Skeletal muscle satellite cell (primary cell): Measurements from ENCODE around the gene MED27. TPM values are rescaled to one million over a fixed set of nuclear protein-coding genes. Genes with fewer than 3 reads are reported as not detected.

ENCODE experiments used
- H3K27me3 ChIP-seq: 2 replicates; pipeline ENCODE4 v1.7.0; 2013; ENCODE audit warnings: low read length; ENCODE audit not compliant: control insufficient read depth, insufficient read depth
- H3K36me3 ChIP-seq: 2 replicates; pipeline ENCODE4 v1.7.0; 2013; ENCODE audit warnings: mild to moderate bottlenecking, control low read depth, low read length; ENCODE audit not compliant: insufficient read depth
- H3K4me1 ChIP-seq: 2 replicates; pipeline ENCODE4 v1.7.0; 2013; ENCODE audit warnings: low read length; ENCODE audit not compliant: control insufficient read depth, insufficient read depth
- H3K4me2 ChIP-seq: 2 replicates; pipeline ENCODE4 v1.7.0; 2013; ENCODE audit warnings: mild to moderate bottlenecking, low read length
- H3K4me3 ChIP-seq: 2 replicates; pipeline ENCODE4 v1.7.0; 2013; ENCODE audit warnings: low read length
- H3K9ac ChIP-seq: 2 replicates; pipeline ENCODE4 v1.7.0; 2013; ENCODE audit warnings: mild to moderate bottlenecking, low read depth, low read length, moderate library complexity
- H3K9me3 ChIP-seq: replicated peaks from 2 replicates; pipeline ENCODE4 v1.7.0; 2013; ENCODE audit warnings: mild to moderate bottlenecking, control low read depth, low read length
- total RNA-seq: library from RNA; depleted of rRNA; stranded (reverse); fragments of >200 nt; gene quantifications from 2 replicates; pipeline ENCODE4 v1.2.3, GENCODE V29; 2012; rRNA removed

MED27 gene, protein sequence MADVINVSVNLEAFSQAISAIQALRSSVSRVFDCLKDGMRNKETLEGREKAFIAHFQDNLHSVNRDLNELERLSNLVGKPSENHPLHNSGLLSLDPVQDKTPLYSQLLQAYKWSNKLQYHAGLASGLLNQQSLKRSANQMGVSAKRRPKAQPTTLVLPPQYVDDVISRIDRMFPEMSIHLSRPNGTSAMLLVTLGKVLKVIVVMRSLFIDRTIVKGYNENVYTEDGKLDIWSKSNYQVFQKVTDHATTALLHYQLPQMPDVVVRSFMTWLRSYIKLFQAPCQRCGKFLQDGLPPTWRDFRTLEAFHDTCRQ
- total RNA-seq = 26.1 and 32.3 TPM in 2 replicates

- Histone ChIP-seq H3K9ac (peak within 1 kb of the TSS; percentile 91), H3K4me3 (peak within 1 kb of the TSS; percentile 88), H3K4me2 (peak within 1 kb of the TSS; percentile 83), H3K4me1 (peaks cover 25% of the 10 kb centered on the region), H3K9me3 (no peaks in the 10 kb centered on the region), H3K27me3 (no peaks in the 10 kb centered on the region), H3K36me3 (peaks cover 19% of the 10 kb centered on the region)
Measured at GRCh38 chr9:132079391-132080091, at the start of gene MED27. Gene MED27, minus strand, starts transcription at chr9:132079867. Its CDS starts 23 bp downstream, at chr9:132079844.

DNA sequence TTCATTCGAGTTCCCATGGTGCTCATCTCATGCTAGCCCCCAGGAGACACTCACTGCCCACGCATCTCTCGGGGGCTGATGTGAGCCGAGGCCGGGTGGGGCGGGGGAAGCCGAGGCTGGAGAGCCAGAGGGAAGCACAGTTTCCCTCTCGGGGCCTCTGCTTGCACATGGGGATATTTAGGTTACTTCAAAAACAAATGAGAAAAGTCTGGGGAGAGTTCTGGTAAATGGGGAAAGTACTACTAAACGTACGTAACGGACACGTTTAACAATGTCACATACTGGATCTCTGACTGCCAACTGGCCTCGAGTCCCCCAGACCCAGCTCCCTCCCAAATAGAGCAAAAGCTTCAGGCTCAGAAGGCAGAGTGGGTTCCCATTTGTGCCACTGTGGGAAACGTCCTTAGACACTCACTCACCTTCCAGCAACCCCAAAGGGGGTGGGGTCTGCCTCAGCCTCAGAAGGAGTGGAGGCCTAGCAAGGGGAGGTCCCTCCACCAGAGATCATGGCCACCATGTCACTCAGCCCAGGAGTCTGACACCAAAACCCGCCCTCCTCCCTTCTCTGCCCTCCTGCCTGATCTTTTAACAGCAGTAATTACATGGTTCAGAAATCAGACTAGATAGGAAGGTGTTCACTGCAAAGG, 48.3 kb upstream of the MED27 start:
- H3K4me1 ChIP-seq = no peaks in the 10 kb centered on the region
- H3K4me3 ChIP-seq = no peak overlapping the region
- H3K36me3 ChIP-seq = no peaks in the 10 kb centered on the region
- H3K4me2 ChIP-seq = no peak overlapping the region
- peaks cover 87% of the 10 kb centered on the region for H3K27me3 ChIP-seq
- H3K9me3 ChIP-seq = no peaks in the 10 kb centered on the region
- no peak overlapping the region for H3K9ac ChIP-seq

GRCh38 chr9:132126680-132127236, 47.1 kb upstream of the MED27 start:
- Histone ChIP-seq H3K4me3 (no peak overlapping the region), H3K9me3 (no peaks in the 10 kb centered on the region), H3K36me3 (no peaks in the 10 kb centered on the region), H3K9ac (no peak overlapping the region), H3K4me2 (no peak overlapping the region), H3K27me3 (peaks cover 91% of the 10 kb centered on the region), H3K4me1 (no peaks in the 10 kb centered on the region)

DNA sequence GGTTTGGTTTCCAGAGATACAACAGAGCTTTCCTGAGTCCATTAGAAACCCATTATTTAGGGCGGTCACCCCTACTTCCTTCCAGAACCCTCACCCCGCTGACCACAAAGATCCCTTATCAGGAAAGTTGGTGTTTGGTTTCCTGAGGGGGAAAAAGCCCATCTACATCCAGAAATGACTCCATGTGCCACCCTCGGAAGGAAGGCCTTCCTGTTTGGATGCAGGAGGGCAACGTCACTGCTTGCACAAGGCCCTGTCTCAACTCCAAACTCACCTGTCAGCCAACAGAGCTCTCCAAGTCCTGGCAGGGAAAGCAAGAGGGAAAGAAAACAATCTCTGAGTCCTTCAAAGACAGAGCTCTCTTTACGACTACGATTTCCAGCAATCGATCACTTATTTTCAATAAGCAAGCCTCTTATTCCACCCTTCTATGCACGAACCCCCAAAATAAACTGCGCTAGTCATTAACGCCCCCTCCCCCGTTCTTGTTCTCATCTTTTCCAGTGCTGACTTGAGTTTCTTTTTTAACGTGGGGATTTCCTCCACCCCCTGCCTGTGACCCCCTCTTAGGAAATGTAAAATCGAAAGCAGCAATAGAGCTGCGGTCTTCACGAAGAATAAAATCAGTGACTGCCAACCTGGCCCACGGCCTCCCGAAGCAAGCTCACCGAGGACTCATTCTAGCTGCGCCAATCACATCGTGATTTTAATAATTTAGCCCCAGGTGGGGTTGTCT, 46.4 kb upstream of the MED27 start:
- H3K27me3 ChIP-seq = peaks cover 91% of the 10 kb centered on the region
- H3K4me3 ChIP-seq = no peak overlapping the region
- H3K4me1 ChIP-seq = no peaks in the 10 kb centered on the region
- H3K36me3 ChIP-seq = no peaks in the 10 kb centered on the region
- H3K9me3 ChIP-seq = no peaks in the 10 kb centered on the region
- H3K9ac ChIP-seq = no peak overlapping the region
- H3K4me2 ChIP-seq = no peak overlapping the region

DNA sequence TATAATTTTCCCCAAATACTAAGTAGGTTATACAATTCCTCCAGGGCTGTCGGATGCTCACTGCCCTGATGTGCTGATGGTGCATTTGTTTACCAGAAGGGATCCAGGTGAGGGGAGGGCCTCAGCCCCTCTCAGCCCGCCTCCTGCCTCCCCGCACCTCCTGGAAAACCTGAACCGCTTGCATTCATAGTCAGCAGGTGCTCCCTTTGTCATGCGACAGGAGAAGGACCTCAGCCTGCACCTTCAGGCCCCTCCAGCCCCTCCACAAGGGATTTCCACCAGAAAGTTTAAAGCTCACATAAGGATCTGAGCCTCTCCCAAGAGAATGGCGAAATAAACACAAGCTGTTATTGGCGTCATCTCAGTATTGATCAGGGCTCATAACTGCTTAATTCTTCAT, 45.7 kb upstream of the MED27 start:
- H3K4me3 ChIP-seq = no peak overlapping the region
- no peak overlapping the region for H3K4me2 ChIP-seq
- H3K4me1 ChIP-seq = no peaks in the 10 kb centered on the region
- H3K9me3 ChIP-seq = no peaks in the 10 kb centered on the region
- no peaks in the 10 kb centered on the region for H3K36me3 ChIP-seq
- no peak overlapping the region for H3K9ac ChIP-seq
- H3K27me3 ChIP-seq = peaks cover 91% of the 10 kb centered on the region

GRCh38 chr9:132124800-132125199, 45.1 kb upstream of the MED27 start:
- no peak overlapping the region for H3K4me2 ChIP-seq
- no peak overlapping the region for H3K4me3 ChIP-seq
- H3K4me1 ChIP-seq = no peaks in the 10 kb centered on the region
- H3K27me3 ChIP-seq = peaks cover 92% of the 10 kb centered on the region
- H3K9me3 ChIP-seq = no peaks in the 10 kb centered on the region
- no peak overlapping the region for H3K9ac ChIP-seq
- no peaks in the 10 kb centered on the region for H3K36me3 ChIP-seq

DNA sequence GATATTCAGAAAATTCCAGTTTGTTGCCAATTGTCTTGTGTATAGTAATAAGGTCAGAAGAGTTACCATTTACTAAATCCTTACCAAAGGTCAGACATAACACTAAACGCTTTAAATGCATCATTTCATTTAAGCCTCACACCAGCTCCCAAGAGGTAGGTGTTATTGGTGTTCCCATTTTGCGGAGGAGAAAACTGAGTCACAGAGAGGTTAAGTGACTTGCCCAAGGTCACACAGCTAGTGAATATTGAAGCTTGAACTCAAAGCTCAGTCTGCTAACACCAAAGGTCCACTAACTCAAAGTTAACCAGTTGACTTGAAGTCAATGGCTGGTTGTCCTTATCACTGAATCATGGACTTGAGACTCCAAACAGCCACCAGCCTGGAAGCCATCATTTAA, 41.4 kb upstream of the MED27 start:
- no peak overlapping the region for H3K4me2 ChIP-seq
- peaks cover 95% of the 10 kb centered on the region for H3K27me3 ChIP-seq
- H3K4me1 ChIP-seq = no peaks in the 10 kb centered on the region
- H3K36me3 ChIP-seq = no peaks in the 10 kb centered on the region
- H3K4me3 ChIP-seq = no peak overlapping the region
- H3K9me3 ChIP-seq = no peaks in the 10 kb centered on the region
- H3K9ac ChIP-seq = no peak overlapping the region

DNA sequence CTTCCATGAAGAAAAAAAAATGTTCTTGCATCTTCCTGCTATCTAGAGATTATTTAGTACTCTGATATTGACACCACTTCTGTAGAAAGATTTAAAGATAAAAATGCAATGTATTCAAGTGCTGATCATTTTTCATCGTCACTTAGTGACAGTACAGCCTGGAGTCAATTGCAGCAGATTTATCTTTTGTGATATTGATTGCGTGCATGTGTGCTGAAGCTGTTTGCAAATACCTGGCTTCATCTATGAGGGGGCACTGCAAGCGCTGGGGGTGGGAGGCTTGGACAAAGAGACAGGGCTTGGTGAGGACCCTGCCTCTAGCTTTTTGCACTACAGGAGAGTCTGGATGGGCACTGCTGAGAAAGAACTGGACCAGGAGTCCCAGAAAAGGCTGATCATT, 38.0 kb upstream of the MED27 start:
- Histone ChIP-seq H3K4me2 (no peak overlapping the region), H3K4me1 (no peaks in the 10 kb centered on the region), H3K9ac (no peak overlapping the region), H3K9me3 (no peaks in the 10 kb centered on the region), H3K27me3 (peaks cover 78% of the 10 kb centered on the region), H3K36me3 (no peaks in the 10 kb centered on the region), H3K4me3 (no peak overlapping the region)

- Histone ChIP-seq H3K4me1 (no peaks in the 10 kb centered on the region), H3K36me3 (no peaks in the 10 kb centered on the region), H3K4me3 (no peak overlapping the region), H3K9ac (no peak overlapping the region), H3K4me2 (no peak overlapping the region), H3K27me3 (peaks cover 74% of the 10 kb centered on the region), H3K9me3 (no peaks in the 10 kb centered on the region)
Measured at GRCh38 chr9:132116583-132116982, 36.9 kb upstream of the MED27 start.

DNA sequence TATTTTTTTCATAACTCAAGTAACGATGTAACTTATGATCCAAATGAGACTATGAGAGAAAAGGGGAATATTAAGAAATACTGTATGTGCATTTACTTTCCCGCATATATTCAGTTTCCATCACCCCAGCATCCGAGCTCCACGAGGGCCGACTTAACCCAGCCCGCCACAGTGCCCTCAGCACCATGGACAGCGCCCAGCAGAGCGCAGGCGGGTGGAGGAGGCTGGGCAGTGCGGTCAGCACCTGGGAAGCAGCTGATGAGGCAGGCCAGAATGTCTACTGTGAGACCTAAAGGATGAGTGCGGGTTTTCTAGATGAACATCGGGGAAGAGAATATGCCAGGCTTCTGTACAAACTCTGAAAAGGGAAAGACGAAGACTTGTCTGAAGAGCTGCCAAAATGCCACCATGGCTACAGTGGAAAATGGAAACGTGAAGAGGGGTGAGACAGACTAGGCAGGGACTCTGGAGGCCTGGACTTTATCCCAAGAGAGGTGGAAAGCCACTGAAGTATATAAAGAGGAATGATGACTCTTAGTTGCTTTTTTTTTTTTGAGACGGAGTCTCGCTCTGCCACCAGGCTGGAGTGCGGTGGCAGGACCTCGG, 34.5 kb upstream of the MED27 start:
- Histone ChIP-seq H3K4me3 (no peak overlapping the region), H3K36me3 (no peaks in the 10 kb centered on the region), H3K9ac (no peak overlapping the region), H3K9me3 (no peaks in the 10 kb centered on the region), H3K4me1 (no peaks in the 10 kb centered on the region), H3K27me3 (peaks cover 69% of the 10 kb centered on the region), H3K4me2 (no peak overlapping the region)

DNA sequence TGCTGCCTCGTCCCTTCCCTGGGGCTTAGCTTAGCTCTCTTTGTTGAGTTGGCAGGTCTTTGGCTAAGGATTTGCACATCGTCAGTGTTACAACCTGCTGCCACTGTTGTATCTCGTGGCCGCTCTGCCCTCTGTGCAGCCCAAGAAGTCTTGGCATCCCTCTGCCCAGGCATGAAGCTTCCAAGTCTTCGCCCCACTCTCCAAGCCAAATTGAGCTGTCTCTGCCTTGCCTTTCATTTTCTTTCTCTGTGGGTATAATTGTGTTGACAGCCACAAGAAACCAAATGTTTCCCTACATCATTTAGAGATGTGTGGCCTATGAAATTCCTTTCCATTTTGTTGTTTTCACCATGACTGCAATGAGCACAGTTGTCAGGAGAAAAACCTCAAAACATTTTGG, 29.6 kb upstream of the MED27 start:
- Histone ChIP-seq H3K27me3 (peaks cover 65% of the 10 kb centered on the region), H3K4me2 (no peak overlapping the region), H3K9ac (no peak overlapping the region)

More for the DNA sequence above, 29.6 kb upstream of the MED27 start:
- H3K4me1 ChIP-seq = no peaks in the 10 kb centered on the region
- no peaks in the 10 kb centered on the region for H3K9me3 ChIP-seq
- no peak overlapping the region for H3K4me3 ChIP-seq
- H3K36me3 ChIP-seq = no peaks in the 10 kb centered on the region
